GM12873 (cell line): Measurements from ENCODE around the gene COMMD6.

Experiments
- CTCF ChIP-seq: IDR thresholded peaks from 2 replicates; pipeline ENCODE4 v1.5.1; 2012; ENCODE audit warnings: low read depth, mild to moderate bottlenecking, moderate library complexity, low read length, control low read depth; ENCODE audit not compliant: insufficient read depth; ENCODE audit errors: missing control alignments

Gene COMMD6

GRCh38 chr13:75518439-75519088, 19.1 kb downstream of the COMMD6 start:
- TF ChIP-seq CTCF: no peak

- no peak for TF ChIP-seq CTCF
These were observed 23.3 kb downstream of the COMMD6 start for GRCh38 chr13:75514080-75514995.

- no peak for TF ChIP-seq CTCF
These were observed 24.4 kb downstream of the COMMD6 start for GRCh38 chr13:75513271-75513670.

GRCh38 chr13:75512253-75512652, 25.4 kb downstream of the COMMD6 start:
- no peak for TF ChIP-seq CTCF

- TF ChIP-seq CTCF: no peak
These were observed 26.5 kb downstream of the COMMD6 start for GRCh38 chr13:75511051-75511625.

- no peak for TF ChIP-seq CTCF
These were observed 29.6 kb downstream of the COMMD6 start for GRCh38 chr13:75508002-75508548.
